Neural progenitor cell (in vitro differentiated cells): ENCODE measurements around the gene RIC1.
"Not testable (repeated sequence)": the region's sequence is repeated elsewhere in the genome, so short reads cannot be mapped to it uniquely, and the experiment has no call there.

Source experiments
- EZH2phosphoT487 ChIP-seq: fragments of 200-600 bp; sonication (generic); IDR thresholded peaks from 2 replicates; pipeline ENCODE4 v1.6.1; 2017; ENCODE audit warnings: antibody characterized with exemption
- TF ChIP-seq, protein P1 (sequence below): fragments of 200-600 bp; sonication (generic); IDR thresholded peaks from 2 replicates; pipeline ENCODE4 v1.5.1; 2017; ENCODE audit warnings: antibody characterized with exemption, mild to moderate bottlenecking

DNA sequence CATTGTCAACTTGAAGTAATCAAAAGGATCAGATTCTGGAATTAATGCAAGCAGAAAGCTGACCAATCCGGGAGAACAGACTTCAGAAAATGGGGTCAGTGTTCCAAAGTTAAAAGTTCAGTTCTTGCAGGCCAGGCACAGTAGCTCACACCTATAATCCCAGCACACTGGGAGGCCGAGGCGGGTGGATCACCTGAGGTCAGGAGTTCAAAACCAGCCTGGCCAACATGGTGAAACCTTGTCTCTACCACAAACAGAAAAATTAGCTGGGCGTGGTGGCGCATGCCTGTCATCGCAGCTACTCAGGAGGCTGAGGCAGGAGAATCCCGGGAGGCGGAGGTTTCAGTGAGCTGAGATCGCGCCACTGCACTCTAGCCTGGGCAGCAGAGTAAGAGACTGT lies 88.5 kb downstream of the RIC1 start:
- TF ChIP-seq, protein P1, sequence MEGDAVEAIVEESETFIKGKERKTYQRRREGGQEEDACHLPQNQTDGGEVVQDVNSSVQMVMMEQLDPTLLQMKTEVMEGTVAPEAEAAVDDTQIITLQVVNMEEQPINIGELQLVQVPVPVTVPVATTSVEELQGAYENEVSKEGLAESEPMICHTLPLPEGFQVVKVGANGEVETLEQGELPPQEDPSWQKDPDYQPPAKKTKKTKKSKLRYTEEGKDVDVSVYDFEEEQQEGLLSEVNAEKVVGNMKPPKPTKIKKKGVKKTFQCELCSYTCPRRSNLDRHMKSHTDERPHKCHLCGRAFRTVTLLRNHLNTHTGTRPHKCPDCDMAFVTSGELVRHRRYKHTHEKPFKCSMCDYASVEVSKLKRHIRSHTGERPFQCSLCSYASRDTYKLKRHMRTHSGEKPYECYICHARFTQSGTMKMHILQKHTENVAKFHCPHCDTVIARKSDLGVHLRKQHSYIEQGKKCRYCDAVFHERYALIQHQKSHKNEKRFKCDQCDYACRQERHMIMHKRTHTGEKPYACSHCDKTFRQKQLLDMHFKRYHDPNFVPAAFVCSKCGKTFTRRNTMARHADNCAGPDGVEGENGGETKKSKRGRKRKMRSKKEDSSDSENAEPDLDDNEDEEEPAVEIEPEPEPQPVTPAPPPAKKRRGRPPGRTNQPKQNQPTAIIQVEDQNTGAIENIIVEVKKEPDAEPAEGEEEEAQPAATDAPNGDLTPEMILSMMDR = not testable (repeated sequence)
- TF ChIP-seq EZH2phosphoT487 = not testable (repeated sequence)
